ENCODE measurements around the gene DENND10. TPM values are rescaled to one million over a fixed set of nuclear protein-coding genes. Genes with fewer than 3 reads are reported as not detected.
A peak's percentile ranks its signal among the peaks of the same experiment; 100 is the strongest.
"Not testable (repeated sequence)": the region's sequence is repeated elsewhere in the genome, so short reads cannot be mapped to it uniquely, and the experiment has no call there.

DENND10 gene
- total RNA-seq, 2 donors from 2014 or later, result 15.6 to 32.0 TPM

- Mint-ChIP-seq H3K27ac (peak overlapping the region; percentile 78), H3K4me1 (peaks cover 43% of the 10 kb centered on the region)
- no peak for ATAC-seq (replicated peaks)
These were observed 31.6 kb downstream of the DENND10 start for GRCh38 chr10:119135513-119135881.

GRCh38 chr10:119136084-119136483, 32.2 kb downstream of the DENND10 start:
- H3K27ac Mint-ChIP-seq, result no peak overlapping the region
- peaks cover 38% of the 10 kb centered on the region for H3K4me1 Mint-ChIP-seq

More at GRCh38 chr10:119135513-119135881, 31.6 kb downstream of the DENND10 start:
- Mint-ChIP-seq H3K4me3 (peak overlapping the region; percentile 46), H3K36me3 (ENCODE audit: low read depth) (peaks cover 62% of the 10 kb centered on the region), H3K27me3 (no peaks in the 10 kb centered on the region), H3K9me3 (no peaks in the 10 kb centered on the region)

GRCh38 chr10:119137878-119138277, 34.0 kb downstream of the DENND10 start:
- H3K36me3 Mint-ChIP-seq (ENCODE audit: low read depth), result peaks cover 54% of the 10 kb centered on the region
- ATAC-seq (replicated peaks); H3K4me3 Mint-ChIP-seq; H3K27ac Mint-ChIP-seq; H3K27me3 Mint-ChIP-seq; H3K9me3 Mint-ChIP-seq: not testable (repeated sequence)
- peaks cover 23% of the 10 kb centered on the region for H3K4me1 Mint-ChIP-seq

More at GRCh38 chr10:119136084-119136483, 32.2 kb downstream of the DENND10 start:
- peaks cover 62% of the 10 kb centered on the region for H3K36me3 Mint-ChIP-seq (ENCODE audit: low read depth)
- peak overlapping the region; percentile 29 for H3K4me3 Mint-ChIP-seq
- ATAC-seq (replicated peaks), result no peak
- H3K27me3 Mint-ChIP-seq, result no peaks in the 10 kb centered on the region
- H3K9me3 Mint-ChIP-seq, result no peaks in the 10 kb centered on the region

- ATAC-seq (replicated peaks), result no peak
- Mint-ChIP-seq H3K27ac (peak overlapping the region; percentile 46), H3K9me3 (no peaks in the 10 kb centered on the region), H3K36me3 (ENCODE audit: low read depth) (peaks cover 60% of the 10 kb centered on the region), H3K4me1 (peaks cover 16% of the 10 kb centered on the region), H3K27me3 (no peaks in the 10 kb centered on the region), H3K4me3 (no peak overlapping the region)
These were observed 34.7 kb downstream of the DENND10 start for GRCh38 chr10:119138346-119139306.

- no peaks in the 10 kb centered on the region for H3K9me3 Mint-ChIP-seq
- H3K4me3 Mint-ChIP-seq, result no peak overlapping the region
- peak; percentile 62 for ATAC-seq (replicated peaks)
- no peaks in the 10 kb centered on the region for H3K27me3 Mint-ChIP-seq
- peaks cover 56% of the 10 kb centered on the region for H3K36me3 Mint-ChIP-seq (ENCODE audit: low read depth)
- H3K27ac Mint-ChIP-seq, result peak overlapping the region; percentile 22
- peaks cover 11% of the 10 kb centered on the region for H3K4me1 Mint-ChIP-seq
These were observed 35.7 kb downstream of the DENND10 start for GRCh38 chr10:119139464-119140067.

- Mint-ChIP-seq H3K4me3 (no peak overlapping the region), H3K27me3 (no peaks in the 10 kb centered on the region), H3K4me1 (peaks cover 6% of the 10 kb centered on the region), H3K36me3 (ENCODE audit: low read depth) (peaks cover 50% of the 10 kb centered on the region), H3K27ac (no peak overlapping the region), H3K9me3 (no peaks in the 10 kb centered on the region)
- no peak for ATAC-seq (replicated peaks)
These were observed 36.8 kb downstream of the DENND10 start for GRCh38 chr10:119140603-119141245.

- Mint-ChIP-seq H3K4me1 (peaks cover 6% of the 10 kb centered on the region), H3K36me3 (ENCODE audit: low read depth) (peaks cover 71% of the 10 kb centered on the region), H3K27me3 (no peaks in the 10 kb centered on the region), H3K9me3 (no peaks in the 10 kb centered on the region), H3K27ac (no peak overlapping the region), H3K4me3 (no peak overlapping the region)
- ATAC-seq (replicated peaks), result no peak
These were observed 39.7 kb downstream of the DENND10 start for GRCh38 chr10:119143657-119144056.

- ATAC-seq (replicated peaks), result no peak
- Mint-ChIP-seq H3K4me3 (no peak overlapping the region), H3K9me3 (no peaks in the 10 kb centered on the region), H3K36me3 (ENCODE audit: low read depth) (peaks cover 83% of the 10 kb centered on the region), H3K27ac (no peak overlapping the region), H3K27me3 (no peaks in the 10 kb centered on the region), H3K4me1 (no peaks in the 10 kb centered on the region)
These were observed 45.2 kb downstream of the DENND10 start for GRCh38 chr10:119149157-119149556.

GRCh38 chr10:119149729-119150128, 45.8 kb downstream of the DENND10 start:
- no peak overlapping the region for H3K4me3 Mint-ChIP-seq
- H3K9me3 Mint-ChIP-seq, result no peaks in the 10 kb centered on the region
- no peak overlapping the region for H3K27ac Mint-ChIP-seq
- no peaks in the 10 kb centered on the region for H3K4me1 Mint-ChIP-seq
- no peaks in the 10 kb centered on the region for H3K27me3 Mint-ChIP-seq
- peaks cover 88% of the 10 kb centered on the region for H3K36me3 Mint-ChIP-seq (ENCODE audit: low read depth)
- ATAC-seq (replicated peaks), result no peak

GRCh38 chr10:119151601-119152000, 47.7 kb downstream of the DENND10 start:
- not testable (repeated sequence) for H3K4me3 Mint-ChIP-seq; H3K27me3 Mint-ChIP-seq; H3K27ac Mint-ChIP-seq; H3K4me1 Mint-ChIP-seq; ATAC-seq (replicated peaks); H3K9me3 Mint-ChIP-seq
- H3K36me3 Mint-ChIP-seq (ENCODE audit: low read depth), result peaks cover 98% of the 10 kb centered on the region

- Mint-ChIP-seq H3K27ac (no peak overlapping the region), H3K36me3 (ENCODE audit: low read depth) (peaks cover 98% of the 10 kb centered on the region)
These were observed 49.1 kb downstream of the DENND10 start for GRCh38 chr10:119153041-119153440.

GRCh38 chr10:119153661-119154060, 49.7 kb downstream of the DENND10 start:
- Mint-ChIP-seq H3K4me3 (no peak overlapping the region), H3K9me3 (no peaks in the 10 kb centered on the region), H3K4me1 (no peaks in the 10 kb centered on the region), H3K27ac (no peak overlapping the region), H3K27me3 (no peaks in the 10 kb centered on the region), H3K36me3 (ENCODE audit: low read depth) (peaks cover 99% of the 10 kb centered on the region)
- no peak for ATAC-seq (replicated peaks)

More at GRCh38 chr10:119153041-119153440, 49.1 kb downstream of the DENND10 start:
- Mint-ChIP-seq H3K27me3 (no peaks in the 10 kb centered on the region), H3K9me3 (no peaks in the 10 kb centered on the region), H3K4me3 (no peak overlapping the region), H3K4me1 (no peaks in the 10 kb centered on the region)
- no peak for ATAC-seq (replicated peaks)

- Mint-ChIP-seq H3K27ac (no peak overlapping the region), H3K4me1 (peaks cover 11% of the 10 kb centered on the region), H3K36me3 (ENCODE audit: low read depth) (peaks cover 97% of the 10 kb centered on the region), H3K9me3 (no peaks in the 10 kb centered on the region), H3K27me3 (no peaks in the 10 kb centered on the region), H3K4me3 (no peak overlapping the region)
- ATAC-seq (replicated peaks), result no peak
These were observed 55.4 kb downstream of the DENND10 start for GRCh38 chr10:119159332-119159731.

- Mint-ChIP-seq H3K9me3 (no peaks in the 10 kb centered on the region), H3K4me1 (peaks cover 19% of the 10 kb centered on the region), H3K4me3 (peak overlapping the region; percentile 21), H3K27ac (peak overlapping the region; percentile 45), H3K36me3 (ENCODE audit: low read depth) (peaks cover 75% of the 10 kb centered on the region), H3K27me3 (no peaks in the 10 kb centered on the region)
- no peak for ATAC-seq (replicated peaks)
These were observed 58.0 kb downstream of the DENND10 start for GRCh38 chr10:119161680-119162451.
